Neuronal stem cell (in vitro differentiated cells): ENCODE data around the gene PAXX.
A peak's percentile ranks its signal among the peaks of the same experiment; 100 is the strongest.
"Not testable (repeated sequence)": the region's sequence is repeated elsewhere in the genome, so short reads cannot be mapped to it uniquely, and the experiment has no call there.

Experiments
- DNase-seq: peaks from one replicate; pipeline ENCODE4 v3.0.0-alpha.2; 2013; ENCODE audit warnings: low spot score
- H2AFZ ChIP-seq: one replicate; pipeline ENCODE4 v1.6.1; 2013; ENCODE audit warnings: mild to moderate bottlenecking, low read length, inconsistent platforms
- H2AK5ac ChIP-seq: 2 replicates; pipeline ENCODE4 v1.6.1; 2013; ENCODE audit warnings: low read depth, mild to moderate bottlenecking, inconsistent platforms, low read length, moderate library complexity, mixed read lengths
- H2BK120ac ChIP-seq: 2 replicates; pipeline ENCODE4 v1.6.1; 2013; ENCODE audit warnings: low read depth, mild to moderate bottlenecking, inconsistent platforms, low read length, moderate library complexity, mixed read lengths
- H2BK12ac ChIP-seq: one replicate; pipeline ENCODE4 v1.6.1; 2013; ENCODE audit warnings: low read length, inconsistent platforms
- H2BK15ac ChIP-seq: 2 replicates; pipeline ENCODE4 v1.6.1; 2013; ENCODE audit warnings: mild to moderate bottlenecking, low read length, inconsistent platforms, mixed read lengths
- H2BK5ac ChIP-seq: one replicate; pipeline ENCODE4 v1.6.1; 2013; ENCODE audit warnings: inconsistent platforms, mild to moderate bottlenecking, low read length, moderate library complexity
- H3K14ac ChIP-seq: one replicate; pipeline ENCODE4 v1.6.1; 2013; ENCODE audit warnings: low read length, inconsistent platforms
- H3K18ac ChIP-seq: 2 replicates; pipeline ENCODE4 v1.6.1; 2013; ENCODE audit warnings: low read length, inconsistent platforms
- H3K23ac ChIP-seq: 2 replicates; pipeline ENCODE4 v1.6.1; 2013; ENCODE audit warnings: low read depth, mild to moderate bottlenecking, mixed read lengths, low read length, inconsistent platforms; ENCODE audit not compliant: poor library complexity
- H3K27ac ChIP-seq: replicated peaks from 3 replicates; pipeline ENCODE4 v1.5.1; 2013; ENCODE audit warnings: low read length, inconsistent platforms
- H3K27me3 ChIP-seq, 3 experiments: 2 replicates each; pipeline ENCODE4 v1.6.1; 2013; ENCODE audit warnings: low read length in 3 of 3, mild to moderate bottlenecking in 2 of 3, inconsistent platforms in 1 of 3, low read depth in 1 of 3, mixed read lengths in 1 of 3, moderate library complexity in 1 of 3; ENCODE audit not compliant: control insufficient read depth in 3 of 3, insufficient read depth in 3 of 3
- H3K36me3 ChIP-seq, 2 donors: replicated peaks in 1 of 2; 2 replicates each; pipeline ENCODE4 v1.6.1; 2013; ENCODE audit warnings: low read length in 2 of 2; ENCODE audit not compliant: control insufficient read depth in 2 of 2, insufficient read depth in 2 of 2
- H3K4ac ChIP-seq: 2 replicates; pipeline ENCODE4 v1.6.1; 2013; ENCODE audit warnings: inconsistent platforms, mild to moderate bottlenecking, low read length, moderate library complexity
- H3K4me1 ChIP-seq, 2 donors: 1 replicate in 1 of 2; 2 replicates in 1 of 2; pipeline ENCODE4 v1.6.1; 2013; ENCODE audit warnings: low read length in 2 of 2, low read depth in 1 of 2; ENCODE audit not compliant: control insufficient read depth in 2 of 2, insufficient read depth in 1 of 2
- H3K4me2 ChIP-seq: one replicate; pipeline ENCODE4 v1.6.1; 2013; ENCODE audit warnings: mild to moderate bottlenecking, low read length, inconsistent platforms; ENCODE audit not compliant: insufficient read depth, poor library complexity, severe bottlenecking
- H3K4me3 ChIP-seq, 2 donors: 2 replicates each; pipeline ENCODE4 v1.5.1; 2013; ENCODE audit warnings: low read length in 2 of 2, mild to moderate bottlenecking in 2 of 2, inconsistent platforms in 1 of 2, moderate library complexity in 1 of 2
- H3K79me1 ChIP-seq: one replicate; pipeline ENCODE4 v1.6.1; 2013; ENCODE audit warnings: low read depth, mild to moderate bottlenecking, inconsistent platforms, low read length, moderate library complexity
- H3K9ac ChIP-seq: one replicate; pipeline ENCODE4 v1.6.1; 2013; ENCODE audit warnings: mild to moderate bottlenecking, low read depth, low read length, inconsistent platforms; ENCODE audit not compliant: poor library complexity
- H3K9me3 ChIP-seq, 2 donors: replicated peaks in 1 of 2; 2 replicates each; pipeline versions ENCODE3 to v1.6.1; 2013; ENCODE audit warnings: low read length in 2 of 2, mild to moderate bottlenecking in 2 of 2, inconsistent platforms in 1 of 2, low read depth in 1 of 2, mixed read lengths in 1 of 2, moderate library complexity in 1 of 2; ENCODE audit not compliant: control insufficient read depth in 2 of 2, insufficient read depth in 1 of 2
- H4K8ac ChIP-seq: one replicate; pipeline ENCODE4 v1.6.1; 2013; ENCODE audit warnings: low read depth, mild to moderate bottlenecking, inconsistent platforms, low read length, moderate library complexity
- H4K91ac ChIP-seq: one replicate; pipeline ENCODE4 v1.6.1; 2013; ENCODE audit warnings: low read length, low read depth, mild to moderate bottlenecking, inconsistent platforms; ENCODE audit not compliant: poor library complexity
- WGBS, 2 donors: extraction: QIAGEN DNeasy Blood & Tissue Kit; methylation state at CpG; one replicate each; pipeline ENCODE4 v1.1.7; 2013; ENCODE audit warnings: missing lambda C conversion rate in 2 of 2, mixed read lengths in 1 of 2; ENCODE audit not compliant: insufficient read length in 2 of 2, insufficient replicate concordance in 1 of 2; ENCODE audit errors: extremely low coverage in 2 of 2; 5-methylcytosine and 5-hydroxymethylcytosine counted together

Gene PAXX

GRCh38 chr9:137031904-137032640 is 39.9 kb downstream of the PAXX start, which contains the start of gene FUT7:
Gene FUT7, minus strand, starts transcription at chr9:137032088. Its CDS starts 97 bp downstream, at chr9:137031991.
- peaks cover 0 to 1% of the 10 kb centered on the region in 2 donors for H3K36me3 ChIP-seq
- H3K4me2 ChIP-seq = no peak within 1 kb of the TSS
- H3K79me1 ChIP-seq = peaks cover 3% of the 10 kb centered on the region
- no peaks in the 10 kb centered on the region for H3K9me3 ChIP-seq
- no peak for DNase-seq
- H2BK12ac ChIP-seq = no peak within 1 kb of the TSS
- H4K8ac ChIP-seq = no peak within 1 kb of the TSS
- H2AK5ac ChIP-seq = peak within 1 kb of the TSS; percentile 86
- H2AFZ ChIP-seq = peak within 1 kb of the TSS; percentile 7
- peaks cover 12 to 21% of the 10 kb centered on the region in 2 donors for H3K4me1 ChIP-seq
- H3K4ac ChIP-seq = no peak within 1 kb of the TSS
- H3K23ac ChIP-seq = peak within 1 kb of the TSS; percentile 65
- H3K14ac ChIP-seq = peak within 1 kb of the TSS; percentile 71
- no peak within 1 kb of the TSS for H4K91ac ChIP-seq
- peak within 1 kb of the TSS; percentile 52 for H2BK15ac ChIP-seq
- no CpG with 5 or more reads among the region's 16 CpGs for WGBS, 2 donors
- H3K27ac ChIP-seq = no peak within 1 kb of the TSS
- no peak within 1 kb of the TSS for H2BK120ac ChIP-seq
- peak within 1 kb of the TSS; percentile 2 for H2BK5ac ChIP-seq
- H3K27me3 ChIP-seq = peaks cover 0 to 10% (median 0%) of the 10 kb centered on the region in 3 experiments
- H3K18ac ChIP-seq = peak within 1 kb of the TSS; percentile 24
- H3K4me3 ChIP-seq = no peak within 1 kb of the TSS
- peak within 1 kb of the TSS; percentile 51 for H3K9ac ChIP-seq

DNA sequence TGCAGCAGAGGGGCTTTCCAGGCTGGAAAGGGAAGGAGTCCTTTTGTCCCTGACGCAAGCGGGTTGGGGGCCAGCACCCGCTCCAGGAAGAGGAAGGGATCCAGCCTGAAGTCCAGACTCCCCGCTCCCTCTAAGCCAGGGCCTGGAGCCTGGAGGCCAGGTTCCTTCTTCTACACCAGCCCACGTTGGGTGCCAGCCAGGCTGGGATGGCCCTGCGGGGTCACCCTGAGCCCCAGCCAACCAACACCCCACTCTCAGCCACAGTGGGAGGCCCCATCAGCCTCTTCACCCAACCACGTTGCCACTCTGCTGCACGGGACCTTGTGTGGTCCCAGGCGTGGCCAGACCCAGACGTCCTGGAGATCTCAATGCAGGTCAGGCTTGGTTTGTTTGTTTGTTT is 40.6 kb downstream of the PAXX start:
- H3K9me3 ChIP-seq = no peaks in the 10 kb centered on the region
- no peak overlapping the region for H3K27ac ChIP-seq
- no peak overlapping the region for H2BK120ac ChIP-seq
- H2BK5ac ChIP-seq = no peak overlapping the region
- no peak overlapping the region for H3K14ac ChIP-seq
- peak overlapping the region; percentile 86 for H2AK5ac ChIP-seq
- peak overlapping the region; percentile 51 for H3K9ac ChIP-seq
- peaks cover 9 to 16% of the 10 kb centered on the region in 2 donors for H3K4me1 ChIP-seq
- peaks cover 3% of the 10 kb centered on the region for H3K79me1 ChIP-seq
- no peak overlapping the region for H3K4ac ChIP-seq
- H4K8ac ChIP-seq = no peak overlapping the region
- no peak overlapping the region for H2BK15ac ChIP-seq
- peaks cover 0 to 7% of the 10 kb centered on the region in 2 donors for H3K36me3 ChIP-seq
- H3K23ac ChIP-seq = no peak overlapping the region
- WGBS, 2 donors = no CpG with 5 or more reads among the region's 10 CpGs
- H4K91ac ChIP-seq = no peak overlapping the region
- H3K4me2 ChIP-seq = no peak overlapping the region
- no peak for DNase-seq
- no peak overlapping the region for H2BK12ac ChIP-seq
- H3K18ac ChIP-seq = peak overlapping the region; percentile 6
- no peak overlapping the region for H3K4me3 ChIP-seq
- peaks cover 0 to 10% (median 0%) of the 10 kb centered on the region in 3 experiments for H3K27me3 ChIP-seq
- peak overlapping the region; percentile 7 for H2AFZ ChIP-seq

DNA sequence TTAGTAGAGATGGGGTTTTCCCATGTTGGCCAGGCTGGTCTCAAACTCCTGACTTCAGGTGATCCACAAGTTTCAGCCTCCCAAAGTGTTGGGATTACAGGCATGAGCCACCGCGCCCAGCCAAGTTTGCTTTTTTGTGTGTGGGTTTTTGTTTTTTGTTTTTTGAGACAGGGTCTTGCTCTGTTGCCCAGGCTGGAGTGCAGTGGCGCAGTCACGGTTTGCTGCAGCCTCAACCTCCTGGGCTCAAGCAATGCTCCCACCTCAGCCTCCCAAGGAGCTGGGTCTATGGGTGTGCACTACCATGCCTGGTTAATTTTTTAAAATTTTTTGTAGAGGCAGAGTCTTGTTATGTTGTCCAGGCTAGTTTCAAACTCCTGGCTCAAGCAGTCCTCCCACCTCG is 41.3 kb downstream of the PAXX start:
- H2AK5ac ChIP-seq = peak overlapping the region; percentile 70
- not testable (repeated sequence) for H3K9me3 ChIP-seq, H3K36me3 ChIP-seq, H2BK5ac ChIP-seq, H3K14ac ChIP-seq, H3K79me1 ChIP-seq, H2BK120ac ChIP-seq, DNase-seq, H4K91ac ChIP-seq, H2BK12ac ChIP-seq, H3K9ac ChIP-seq, H3K27me3 ChIP-seq, H4K8ac ChIP-seq, H2AFZ ChIP-seq, H3K4ac ChIP-seq, H3K27ac ChIP-seq, H3K4me3 ChIP-seq, H3K4me2 ChIP-seq, H3K23ac ChIP-seq
- H3K4me1 ChIP-seq = peaks cover 9 to 15% of the 10 kb centered on the region in 2 donors
- peak overlapping the region; percentile 67 for H2BK15ac ChIP-seq
- peak overlapping the region; percentile 38 for H3K18ac ChIP-seq
- WGBS, 2 donors = no CpG with 5 or more reads among the region's 5 CpGs

- H3K4ac ChIP-seq = no peak overlapping the region
- peak overlapping the region; percentile 55 for H3K23ac ChIP-seq
- H2BK12ac ChIP-seq = peak overlapping the region; percentile 59
- H3K4me2 ChIP-seq = no peak overlapping the region
- no peak for DNase-seq
- peaks cover 4 to 8% of the 10 kb centered on the region in 2 donors for H3K4me1 ChIP-seq
- H3K27ac ChIP-seq = no peak overlapping the region
- H3K27me3 ChIP-seq = peaks cover 0 to 1% (median 0%) of the 10 kb centered on the region in 3 experiments
- H2BK15ac ChIP-seq = peak overlapping the region; percentile 89
- H2BK120ac ChIP-seq = peak overlapping the region; percentile 89
- no peak overlapping the region for H3K9ac ChIP-seq
- no peak overlapping the region for H2BK5ac ChIP-seq
- peaks cover 3% of the 10 kb centered on the region for H3K79me1 ChIP-seq
- peak overlapping the region; percentile 39 for H3K14ac ChIP-seq
- peak overlapping the region; percentile 94 for H3K18ac ChIP-seq
- H4K8ac ChIP-seq = no peak overlapping the region
- WGBS, 2 donors = no CpG with 5 or more reads among the region's 15 CpGs
- H2AFZ ChIP-seq = no peak overlapping the region
- H3K4me3 ChIP-seq = no peak overlapping the region
- peaks cover 0 to 14% of the 10 kb centered on the region in 2 donors for H3K36me3 ChIP-seq
- H4K91ac ChIP-seq = no peak overlapping the region
- H2AK5ac ChIP-seq = peak overlapping the region; percentile 99
- no peaks in the 10 kb centered on the region for H3K9me3 ChIP-seq
These were observed 42.0 kb downstream of the PAXX start for GRCh38 chr9:137034039-137034708.
